WTC11 (cell line): Measurements from ENCODE around the gene FEV.

Source experiments
- CTCF ChIP-seq: fragments of 200-600 bp; IDR thresholded peaks from 2 replicates; pipeline ENCODE4 v1.8.0; 2022; ENCODE audit warnings: antibody characterized with exemption
- ELF4 ChIP-seq: sonication (generic); formaldehyde crosslinking; IDR thresholded peaks from 2 replicates; pipeline ENCODE4 v1.8.1; 2022; ENCODE audit warnings: low read depth, mild to moderate bottlenecking, moderate library complexity, missing genetic modification reagents

GRCh38 chr2:218985325-218986091 lies 524 bp upstream of the FEV start:
- no peak for TF ChIP-seq CTCF
- no peak for TF ChIP-seq ELF4 (CRISPR knock-in tag)
